Kidney tubule cell (primary cell): Measurements from ENCODE around the gene MIS12.

Source experiments
- DNase-seq: peaks from one replicate; pipeline ENCODE4 v3.0.0-alpha.2; 2018; ENCODE audit warnings: low spot score

Gene MIS12

GRCh38 chr17:5500247-5500588 is 13.9 kb downstream of the MIS12 start:
- no peak for DNase-seq

GRCh38 chr17:5500589-5501391 is 14.4 kb downstream of the MIS12 start:
- DNase-seq: peak; percentile 76

- no peak for DNase-seq
These were observed 15.3 kb downstream of the MIS12 start for GRCh38 chr17:5501685-5502084.

- DNase-seq: no peak
These were observed 16.2 kb downstream of the MIS12 start for GRCh38 chr17:5502552-5502951.

GRCh38 chr17:5506307-5506706 is 19.9 kb downstream of the MIS12 start:
- no peak for DNase-seq

GRCh38 chr17:5508810-5509209 is 22.4 kb downstream of the MIS12 start:
- peak; percentile 85 for DNase-seq

GRCh38 chr17:5509482-5509881 is 23.1 kb downstream of the MIS12 start:
- DNase-seq: peak; percentile 28

GRCh38 chr17:5510771-5511170 is 24.4 kb downstream of the MIS12 start:
- no peak for DNase-seq

GRCh38 chr17:5511401-5512225 is 25.2 kb downstream of the MIS12 start:
- no peak for DNase-seq

- DNase-seq: no peak
These were observed 27.3 kb downstream of the MIS12 start for GRCh38 chr17:5513628-5514027.

GRCh38 chr17:5514976-5515375 is 28.6 kb downstream of the MIS12 start:
- no peak for DNase-seq

GRCh38 chr17:5516060-5516792 is 29.9 kb downstream of the MIS12 start:
- DNase-seq: peak; percentile 99

- DNase-seq: no peak
These were observed 36.1 kb downstream of the MIS12 start for GRCh38 chr17:5522476-5522875.

GRCh38 chr17:5523249-5523648 is 36.9 kb downstream of the MIS12 start:
- no peak for DNase-seq

- peak; percentile 98 for DNase-seq
These were observed 40.6 kb downstream of the MIS12 start for GRCh38 chr17:5526821-5527598.

GRCh38 chr17:5527601-5528250 is 41.4 kb downstream of the MIS12 start:
- no peak for DNase-seq

- DNase-seq: no peak
These were observed 44.1 kb downstream of the MIS12 start for GRCh38 chr17:5530265-5531084.

- no peak for DNase-seq
These were observed 44.7 kb downstream of the MIS12 start for GRCh38 chr17:5531085-5531418.

GRCh38 chr17:5532581-5532980 is 46.2 kb downstream of the MIS12 start:
- no peak for DNase-seq

- peak; percentile 88 for DNase-seq
These were observed 47.3 kb downstream of the MIS12 start for GRCh38 chr17:5533486-5534315.
